Cardiac muscle cell (in vitro differentiated cells and primary cell): ENCODE data around the gene RETREG1. TPM values are rescaled to one million over a fixed set of nuclear protein-coding genes. Genes with fewer than 3 reads are reported as not detected.
A peak's percentile ranks its signal among the peaks of the same experiment; 100 is the strongest.

ENCODE experiments used
- DNase-seq, 2 donors: peaks; one replicate each; pipeline versions ENCODE4 v3.0.0 to v3.0.0-alpha.2; 2010 to 2017; ENCODE audit warnings: low read depth in 1 of 2, low spot score in 1 of 2
- H3K27ac ChIP-seq: fragments of 200-600 bp; sonication (generic); 2 replicates; pipeline ENCODE4 v1.5.1; 2016
- H3K27me3 ChIP-seq: fragments of 200-600 bp; sonication (generic); 2 replicates; pipeline ENCODE4 v1.6.0; 2016; ENCODE audit warnings: control low read depth
- H3K36me3 ChIP-seq: fragments of 200-600 bp; sonication (generic); 2 replicates; pipeline ENCODE4 v1.5.1; 2016; ENCODE audit warnings: control low read depth
- H3K4me1 ChIP-seq: fragments of 200-600 bp; sonication (generic); 2 replicates; pipeline ENCODE4 v1.8.1; 2017; ENCODE audit warnings: low read depth, mild to moderate bottlenecking, mixed run types
- H3K4me3 ChIP-seq: fragments of 200-600 bp; sonication (generic); 2 replicates; pipeline ENCODE4 v1.5.1; 2016; ENCODE audit warnings: mild to moderate bottlenecking
- H3K9me3 ChIP-seq: fragments of 200-600 bp; sonication (generic); 2 replicates; pipeline ENCODE4 v1.5.1; 2017; ENCODE audit warnings: low read depth, mild to moderate bottlenecking, control low read depth
- CTCF ChIP-seq: IDR thresholded peaks from 2 replicates; pipeline ENCODE4 v1.5.1; 2012; ENCODE audit warnings: low read depth, mild to moderate bottlenecking, low read length
- polyA plus RNA-seq: library from polyadenylated mRNA; unstranded; fragments of >200 nt; fragmentation: Nextera tagmentation; extraction: Ambion mirVana; gene quantifications from 2 replicates; pipeline ENCODE4 v1.2.1, GENCODE V29; 2016
- total RNA-seq: library from RNA; depleted of rRNA; stranded (reverse); fragments of >200 nt; gene quantifications from 2 replicates; pipeline ENCODE4 v1.2.3, GENCODE V29; 2016

The RETREG1 gene
- 14.0 and 17.3 TPM in 2 replicates for total RNA-seq
- polyA plus RNA-seq, result 39.2 and 46.9 TPM in 2 replicates

DNA sequence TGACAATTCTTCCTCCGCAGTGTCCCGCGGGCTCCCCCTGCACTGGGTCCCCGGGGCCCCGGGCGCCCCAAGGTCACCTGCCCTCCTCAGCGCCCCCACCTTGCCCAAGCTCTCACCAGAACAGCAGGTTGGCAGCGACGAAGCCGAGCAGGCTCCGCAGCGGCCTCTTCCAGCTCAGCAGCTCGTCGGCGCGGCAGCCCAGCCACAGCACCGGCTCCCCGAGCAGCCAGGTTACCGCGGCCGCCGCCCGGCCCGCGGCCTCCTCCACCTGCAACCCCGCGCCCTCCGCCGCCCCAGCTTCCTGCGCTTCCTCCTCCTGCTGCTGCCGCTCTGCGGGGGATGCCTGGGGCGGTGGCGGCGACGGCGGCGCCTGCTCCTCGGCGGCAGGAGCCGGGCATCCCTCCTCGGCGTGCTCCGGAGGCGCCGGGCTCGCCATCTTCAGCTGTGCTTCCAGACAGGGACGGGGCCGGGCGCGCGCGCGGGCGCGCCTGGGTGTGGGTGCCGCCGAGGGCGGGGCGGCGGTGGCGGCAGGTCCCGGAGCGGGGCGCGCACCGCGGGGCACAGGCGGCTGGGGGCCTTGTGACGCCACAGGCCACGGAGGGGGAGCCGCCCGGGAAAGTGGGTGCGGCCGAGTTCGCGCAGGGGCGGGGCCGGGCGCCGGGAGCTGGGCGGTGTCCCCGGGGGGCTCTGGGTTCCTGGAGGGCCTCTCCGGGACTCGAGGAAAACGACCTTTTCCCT lies at the start of gene RETREG1:
RETREG1 (minus strand) TSS at position 462 of the 738 bp plus-strand sequence; CDS start at position 436, 26 bp downstream.
- peak within 1 kb of the TSS; percentile 93 for H3K4me3 ChIP-seq
- H3K9me3 ChIP-seq, result no peaks in the 10 kb centered on the region
- peak; percentile 15 to 62 for DNase-seq
- no peaks in the 10 kb centered on the region for H3K4me1 ChIP-seq
- H3K36me3 ChIP-seq, result no peaks in the 10 kb centered on the region
- peaks cover 45% of the 10 kb centered on the region for H3K27me3 ChIP-seq
- no peak within 1 kb of the TSS for H3K27ac ChIP-seq
- TF ChIP-seq CTCF, result no peak

DNA sequence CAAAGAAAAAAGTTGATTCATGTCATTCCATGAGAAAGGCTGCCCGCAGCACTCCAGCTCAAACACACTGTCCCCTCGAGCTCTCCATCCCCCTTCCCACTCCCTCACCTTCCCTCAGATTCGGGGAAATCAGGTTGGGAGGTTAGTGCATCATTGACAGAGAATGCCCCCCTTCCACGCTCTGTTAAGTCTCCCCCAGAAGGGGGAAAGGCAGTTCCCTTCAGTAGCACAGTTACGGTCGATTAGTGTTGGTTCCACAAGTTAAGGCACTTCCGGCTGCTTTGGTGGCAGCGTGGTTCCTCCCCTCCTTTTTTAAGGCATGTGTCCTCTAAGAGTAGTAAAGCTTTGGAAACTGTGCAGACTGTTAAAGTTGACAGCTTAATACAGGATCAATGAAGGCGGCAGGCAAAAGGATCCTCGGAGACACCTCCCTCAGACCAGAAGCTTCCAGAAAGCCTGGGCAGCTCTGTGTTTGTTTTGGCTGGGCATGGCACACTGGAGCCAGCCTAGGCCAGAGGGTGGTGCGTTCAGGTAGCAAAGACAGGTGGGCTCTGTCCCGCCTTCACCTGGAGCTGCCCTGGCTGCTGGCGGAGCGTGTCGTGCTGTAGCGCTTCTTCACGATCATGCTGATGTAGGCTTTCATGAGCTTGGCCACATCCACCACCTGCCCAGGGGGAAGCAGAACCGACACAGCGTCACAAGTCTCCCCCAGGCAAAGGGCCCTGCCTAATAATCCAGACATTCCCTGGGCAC lies 49.5 kb upstream of the RETREG1 start:
- TF ChIP-seq CTCF, result no peak
- no peaks in the 10 kb centered on the region for H3K27me3 ChIP-seq
- DNase-seq, result no peak

DNA sequence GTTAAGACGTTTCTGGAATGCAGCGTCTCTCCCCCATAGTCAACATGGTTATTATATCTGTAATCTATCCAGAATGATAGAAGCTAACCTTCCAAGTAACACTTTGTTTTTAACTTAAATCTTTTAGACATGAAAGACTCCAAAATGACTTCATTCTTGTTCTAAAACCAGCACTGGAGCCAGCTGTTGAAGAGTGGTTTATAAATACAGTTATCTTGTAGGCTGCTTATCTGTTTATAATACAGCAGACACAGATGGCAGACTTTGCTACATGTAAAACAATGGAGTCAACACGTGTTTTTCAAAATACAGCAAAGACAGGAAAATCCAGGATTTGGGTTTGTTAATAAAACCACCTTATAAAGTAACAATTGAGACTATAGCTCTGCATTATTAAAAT lies 48.8 kb upstream of the RETREG1 start:
- Histone ChIP-seq H3K4me1 (no peaks in the 10 kb centered on the region), H3K27ac (no peak overlapping the region), H3K4me3 (no peak overlapping the region), H3K9me3 (no peaks in the 10 kb centered on the region), H3K27me3 (no peaks in the 10 kb centered on the region), H3K36me3 (peaks cover 7% of the 10 kb centered on the region)
- no peak for TF ChIP-seq CTCF
- peak in 1 of 2 donors; percentile 25 for DNase-seq

More for the DNA sequence above, 49.5 kb upstream of the RETREG1 start:
- peaks cover 8% of the 10 kb centered on the region for H3K36me3 ChIP-seq
- H3K9me3 ChIP-seq, result no peaks in the 10 kb centered on the region
- no peaks in the 10 kb centered on the region for H3K4me1 ChIP-seq
- no peak overlapping the region for H3K4me3 ChIP-seq
- no peak overlapping the region for H3K27ac ChIP-seq

DNA sequence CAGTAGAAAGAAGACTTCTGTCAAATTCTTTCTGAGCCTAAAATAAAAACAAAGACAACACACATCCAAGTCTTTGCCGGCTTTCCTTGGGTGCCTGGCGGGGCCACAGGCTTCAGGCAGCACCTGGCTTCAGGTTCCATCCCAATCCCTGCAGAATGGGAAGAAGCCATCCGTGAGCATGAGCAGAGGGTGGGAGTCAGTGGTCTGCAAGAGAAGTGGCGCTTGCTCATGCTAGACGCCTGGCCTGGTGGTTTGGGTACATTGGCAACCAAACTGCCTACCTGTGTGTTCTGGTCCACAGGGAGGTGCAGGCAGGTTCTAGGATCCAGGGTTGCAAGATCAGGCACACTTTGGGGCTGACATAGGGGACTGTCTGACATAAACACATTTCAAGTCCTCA lies 47.6 kb upstream of the RETREG1 start:
- no peaks in the 10 kb centered on the region for H3K9me3 ChIP-seq
- H3K4me3 ChIP-seq, result no peak overlapping the region
- no peak overlapping the region for H3K27ac ChIP-seq
- no peak for DNase-seq
- peaks cover 4% of the 10 kb centered on the region for H3K36me3 ChIP-seq
- H3K27me3 ChIP-seq, result no peaks in the 10 kb centered on the region
- no peak for TF ChIP-seq CTCF
- peaks cover 9% of the 10 kb centered on the region for H3K4me1 ChIP-seq

DNA sequence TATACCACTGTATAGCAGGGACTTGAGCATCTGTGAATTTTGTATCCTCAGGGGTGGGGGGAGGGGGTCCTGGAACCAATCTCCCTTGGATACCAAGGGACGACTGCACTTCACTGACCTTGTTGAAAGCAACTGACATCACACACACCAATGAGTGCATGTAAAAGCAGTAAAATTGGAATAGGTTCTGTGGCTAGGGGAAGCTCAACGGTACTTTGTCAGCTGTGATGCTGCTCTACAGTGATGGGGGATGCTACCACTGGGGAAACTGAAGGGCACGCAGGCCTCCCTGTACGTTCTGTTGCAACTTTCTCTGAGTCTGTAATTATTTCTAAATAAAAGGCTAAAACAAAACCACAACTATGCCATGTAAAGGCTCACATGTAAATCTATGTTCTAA lies 47.0 kb upstream of the RETREG1 start:
- H3K9me3 ChIP-seq, result no peaks in the 10 kb centered on the region
- no peak overlapping the region for H3K4me3 ChIP-seq
- no peak for TF ChIP-seq CTCF
- peaks cover 10% of the 10 kb centered on the region for H3K4me1 ChIP-seq
- peak in 1 of 2 donors; percentile 12 for DNase-seq
- no peaks in the 10 kb centered on the region for H3K27me3 ChIP-seq
- no peak overlapping the region for H3K27ac ChIP-seq
- peaks cover 4% of the 10 kb centered on the region for H3K36me3 ChIP-seq
